Measurements from ENCODE around the gene SLC38A1.

GRCh38 chr12:46265734-46266133 lies 3.1 kb downstream of the SLC38A1 start:
- no peak for TF ChIP-seq CTCF (IDR thresholded peaks at IDR 0.05)
- TF ChIP-seq POLR2A (IDR thresholded peaks at IDR 0.05) = no peak

Measured in upper lobe of left lung (tissue), 4 donors.